Fibroblast of peridontal ligament (primary cell): ENCODE data around the gene CEMIP.

Source experiments
- DNase-seq: peaks from one replicate; pipeline ENCODE4 v3.0.0-alpha.2; 2010; ENCODE audit errors: extremely low read depth

Gene CEMIP

GRCh38 chr15:80978685-80979329 lies 199.6 kb downstream of the CEMIP start:
- DNase-seq = peak; percentile 27

- DNase-seq = no peak
These were observed 200.5 kb downstream of the CEMIP start for GRCh38 chr15:80979538-80980200.

- no peak for DNase-seq
These were observed 203.0 kb downstream of the CEMIP start for GRCh38 chr15:80982205-80982604.

GRCh38 chr15:80982839-80983238 lies 203.7 kb downstream of the CEMIP start:
- no peak for DNase-seq

GRCh38 chr15:80984856-80985255 lies 205.7 kb downstream of the CEMIP start:
- peak; percentile 31 for DNase-seq

GRCh38 chr15:80985981-80986380 lies 206.8 kb downstream of the CEMIP start:
- DNase-seq = no peak

GRCh38 chr15:80986487-80986886 lies 207.3 kb downstream of the CEMIP start:
- no peak for DNase-seq

- no peak for DNase-seq
These were observed 209.1 kb downstream of the CEMIP start for GRCh38 chr15:80988148-80988796.

- no peak for DNase-seq
These were observed 209.9 kb downstream of the CEMIP start for GRCh38 chr15:80989081-80989517.

- DNase-seq = peak; percentile 93
These were observed 210.6 kb downstream of the CEMIP start, which contains the start of gene MESD for GRCh38 chr15:80989518-80990478. TSS of gene MESD (minus strand) at chr15:80989819. CDS start at chr15:80989791, 28 bp downstream.

GRCh38 chr15:80990955-80991354 lies 211.8 kb downstream of the CEMIP start:
- DNase-seq = no peak

- DNase-seq = peak; percentile 94
These were observed 212.3 kb downstream of the CEMIP start for GRCh38 chr15:80991421-80991820.

GRCh38 chr15:80992006-80992405 lies 212.8 kb downstream of the CEMIP start:
- DNase-seq = no peak

- no peak for DNase-seq
These were observed 213.3 kb downstream of the CEMIP start for GRCh38 chr15:80992441-80992840.

- no peak for DNase-seq
These were observed 217.1 kb downstream of the CEMIP start for GRCh38 chr15:80996247-80996646.

- DNase-seq = no peak
These were observed 218.5 kb downstream of the CEMIP start for GRCh38 chr15:80997692-80998091.

- DNase-seq = no peak
These were observed 219.1 kb downstream of the CEMIP start for GRCh38 chr15:80998251-80998650.

GRCh38 chr15:80999623-81000036 lies 220.5 kb downstream of the CEMIP start:
- DNase-seq = no peak

GRCh38 chr15:81000144-81000623 lies 221.0 kb downstream of the CEMIP start:
- peak; percentile 43 for DNase-seq

- DNase-seq = peak; percentile 88
These were observed 221.5 kb downstream of the CEMIP start, which contains the start of gene TLNRD1 for GRCh38 chr15:81000624-81001151. TSS of gene TLNRD1 (plus strand) at chr15:81000923. CDS start at chr15:81002272, 1,349 bp downstream.
